DMS114 treated with DMSO at 0.1 percent for 48 hours (cell line): Measurements from ENCODE around the gene SCARF2.
"Not testable (repeated sequence)": the region's sequence is repeated elsewhere in the genome, so short reads cannot be mapped to it uniquely, and the experiment has no call there.

Source experiments
- DNase-seq: peaks from one replicate; lab custom pipeline; 2025; ENCODE audit not compliant: unreplicated experiment; lab: John Stamatoyannopoulos, UW

The SCARF2 gene

DNA sequence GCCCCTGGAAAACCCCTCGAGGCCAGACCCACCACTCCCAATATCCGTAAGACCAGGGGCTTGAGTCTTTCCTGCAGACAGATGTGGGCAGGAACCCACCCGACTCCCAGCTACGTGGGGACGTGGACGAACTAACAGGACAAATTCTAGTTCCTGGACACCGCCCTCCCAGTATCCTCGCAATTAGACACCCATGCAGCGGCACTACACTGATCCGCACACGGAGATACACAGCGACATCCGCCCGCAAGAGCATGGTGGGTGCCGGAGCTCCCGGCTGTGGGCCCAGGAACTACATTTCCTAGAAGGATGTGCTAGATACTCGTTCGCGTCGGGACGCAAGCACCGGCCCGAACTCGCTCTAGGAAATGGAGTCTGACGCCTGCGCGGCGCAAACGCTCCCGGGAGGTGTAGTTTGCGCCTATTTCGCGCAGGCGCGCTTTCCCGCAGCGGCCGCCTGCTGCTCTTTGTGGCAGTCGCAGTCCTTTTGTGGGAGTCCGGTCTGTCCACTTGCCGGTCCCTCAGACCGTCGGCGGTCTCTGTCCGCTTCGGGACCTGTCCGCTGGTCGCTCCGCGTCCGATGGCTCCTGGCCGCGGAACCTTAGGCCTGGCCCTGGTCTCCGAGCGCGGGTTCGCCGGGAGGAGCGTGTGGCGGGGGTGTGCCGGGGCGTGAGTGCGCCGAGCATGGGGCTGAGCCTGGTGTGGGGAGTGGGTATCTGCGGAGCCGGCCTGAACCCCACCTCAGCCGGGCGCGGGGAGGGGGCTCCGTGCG lies 43.7 kb downstream of the SCARF2 start, which contains the start of gene ZNF74:
TSS of gene ZNF74 (plus strand) at position 447 of the 772 bp plus-strand sequence. CDS start 478 bp downstream, outside the sequence.
- peak; percentile 89 for DNase-seq

DNA sequence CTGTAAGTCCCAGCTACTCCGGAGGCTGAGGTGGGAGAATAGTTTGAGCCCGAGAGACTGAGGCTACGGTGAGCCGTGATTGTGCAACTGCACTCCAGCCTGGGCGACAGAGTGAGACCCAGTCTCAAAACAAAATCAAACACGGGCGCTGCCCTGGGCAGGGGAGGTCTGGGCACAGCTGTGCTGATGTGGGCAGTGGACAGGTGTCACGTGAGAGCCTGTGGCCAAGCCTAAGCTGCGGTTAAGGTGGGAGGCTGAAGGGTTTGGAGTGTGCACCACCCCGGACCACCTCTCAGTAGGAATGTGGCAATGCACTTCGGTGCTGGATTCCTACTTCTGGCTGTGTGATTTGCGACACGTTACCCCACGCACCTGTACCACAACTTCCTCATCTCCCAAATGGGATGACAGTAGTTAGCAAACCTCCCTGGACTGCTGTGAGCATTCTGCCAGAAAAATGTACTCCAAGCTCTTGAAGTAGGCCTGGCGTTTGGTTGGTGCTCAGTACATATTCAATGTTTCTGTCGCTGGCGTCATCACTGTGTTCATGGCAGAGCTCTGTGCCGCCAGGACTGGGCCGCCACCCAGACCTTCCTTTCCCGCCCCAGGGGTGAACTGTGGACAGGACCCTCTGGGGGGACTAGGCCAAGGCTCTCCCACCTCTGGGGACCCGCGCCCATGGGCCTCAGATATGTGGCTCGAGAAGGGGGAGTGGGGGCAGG lies 44.5 kb downstream of the SCARF2 start:
- DNase-seq = no peak

DNA sequence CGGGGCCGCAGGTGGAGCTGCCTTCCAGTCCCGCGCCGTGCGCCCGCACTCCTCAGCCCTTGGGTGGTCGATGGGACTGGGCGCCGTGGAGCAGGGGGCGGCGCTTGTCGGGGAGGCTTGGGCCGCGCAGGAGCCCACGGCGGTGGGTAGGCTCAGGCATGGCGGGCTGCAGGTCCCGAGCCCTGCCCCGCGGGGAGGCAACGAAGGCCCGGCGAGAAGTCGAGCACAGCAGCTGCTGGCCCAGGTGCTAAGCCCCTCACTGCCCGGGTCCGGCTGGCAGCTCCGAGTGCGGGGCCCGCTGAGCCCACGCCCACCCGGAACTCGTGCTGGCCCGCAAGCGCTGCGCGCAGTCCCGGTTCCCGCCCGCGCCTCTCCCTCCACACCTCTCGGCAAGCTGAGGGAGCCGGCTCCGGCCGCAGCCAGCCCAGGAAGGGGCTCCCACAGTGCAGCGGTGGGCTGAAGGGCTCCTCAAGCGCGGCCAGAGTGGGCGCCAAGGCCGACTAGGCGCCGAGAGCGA lies 45.2 kb downstream of the SCARF2 start:
- DNase-seq = not testable (repeated sequence)

DNA sequence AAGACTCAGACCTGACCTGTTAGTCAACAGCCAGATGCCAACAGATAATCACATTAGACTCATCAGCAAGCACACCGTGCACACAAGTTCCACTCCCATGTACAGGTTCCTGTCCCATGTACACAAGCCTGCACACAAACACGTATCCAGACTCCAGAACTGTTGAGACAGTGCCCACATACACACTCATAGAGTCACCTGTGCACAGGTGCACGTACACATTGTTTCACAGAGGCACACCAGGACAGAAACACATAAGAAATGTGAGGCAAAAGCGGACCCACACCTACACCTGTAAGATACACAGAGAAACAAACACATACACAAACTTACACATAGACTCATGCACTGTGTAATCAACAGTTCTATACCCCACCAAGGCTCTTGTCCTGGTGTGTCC lies 46.4 kb downstream of the SCARF2 start:
- DNase-seq = no peak

DNA sequence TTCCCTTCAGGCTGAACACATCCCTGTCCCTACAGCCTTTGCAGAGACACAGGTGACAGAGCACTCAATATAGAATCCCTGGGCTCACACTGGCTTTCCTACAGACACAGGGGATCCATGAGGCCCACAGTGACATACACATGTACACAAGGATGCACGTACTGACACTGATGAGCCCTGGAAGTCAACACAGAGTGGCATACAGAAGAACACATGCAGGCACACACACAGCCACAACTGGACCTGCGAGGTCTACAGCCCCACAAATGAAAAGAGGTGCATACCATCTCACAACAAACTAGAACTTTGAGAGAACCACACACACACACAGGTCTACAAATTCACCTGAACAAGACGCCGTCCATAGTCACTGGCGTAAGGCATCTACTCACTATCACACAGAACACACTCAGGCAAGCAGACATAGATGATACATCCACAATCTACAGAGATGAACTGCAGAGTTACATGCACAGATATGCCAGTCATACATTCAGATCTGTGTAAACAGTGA lies 47.2 kb downstream of the SCARF2 start:
- no peak for DNase-seq

DNA sequence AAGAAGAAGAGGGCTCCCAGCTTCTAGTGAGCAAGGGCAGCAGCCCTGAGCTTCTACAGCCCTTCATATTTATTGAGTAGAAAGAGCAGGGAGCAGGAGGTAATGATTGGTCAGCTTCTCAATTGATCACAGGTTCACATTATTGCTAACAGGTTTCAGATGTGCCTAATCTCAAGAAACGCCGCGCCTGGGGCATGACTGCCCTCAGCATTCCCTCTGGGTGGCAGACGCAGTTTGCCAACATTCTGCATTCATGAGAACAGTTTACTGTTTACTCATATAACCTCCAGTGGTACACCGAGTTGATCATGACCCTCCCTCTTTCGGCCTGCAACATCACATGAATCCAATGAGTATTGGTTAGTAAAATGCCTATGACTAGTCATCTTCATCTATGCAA lies 48.3 kb downstream of the SCARF2 start:
- no peak for DNase-seq

DNA sequence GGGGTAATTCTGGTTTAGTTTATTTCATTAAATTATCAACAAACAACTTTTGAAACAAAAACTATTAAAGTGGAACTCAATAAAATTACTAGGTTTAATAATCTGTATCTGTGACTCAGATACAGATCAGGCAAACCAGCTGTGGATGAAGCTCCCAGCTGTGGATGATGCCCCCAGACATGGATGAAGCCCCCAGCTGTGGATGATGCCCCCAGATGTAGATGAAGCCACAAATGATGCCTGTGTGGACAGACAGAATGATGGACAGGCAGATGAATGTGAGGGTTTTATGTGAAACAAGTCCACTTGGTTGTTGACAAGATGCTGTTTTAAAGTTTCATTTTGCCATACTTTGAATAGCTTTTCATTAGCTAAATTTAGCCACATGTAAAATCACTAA lies 49.4 kb downstream of the SCARF2 start:
- no peak for DNase-seq

DNA sequence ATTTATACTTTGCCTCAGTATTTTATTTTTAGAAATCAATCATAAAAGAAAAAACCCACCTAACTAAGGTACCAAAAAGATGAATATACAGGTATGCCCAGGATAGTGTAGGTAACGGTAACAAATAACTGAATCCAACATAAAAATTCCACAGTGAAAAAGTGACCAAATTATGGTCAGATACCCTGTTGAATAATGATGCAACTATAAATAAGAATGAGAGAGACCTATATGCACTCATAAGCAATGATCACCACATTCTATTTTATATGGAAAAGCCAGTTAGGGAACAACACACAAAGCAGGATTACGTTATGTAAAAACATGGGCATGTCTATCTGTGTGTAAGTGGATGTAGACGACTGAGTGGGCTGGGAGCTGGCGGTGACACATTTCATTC lies 50.7 kb downstream of the SCARF2 start:
- no peak for DNase-seq

DNA sequence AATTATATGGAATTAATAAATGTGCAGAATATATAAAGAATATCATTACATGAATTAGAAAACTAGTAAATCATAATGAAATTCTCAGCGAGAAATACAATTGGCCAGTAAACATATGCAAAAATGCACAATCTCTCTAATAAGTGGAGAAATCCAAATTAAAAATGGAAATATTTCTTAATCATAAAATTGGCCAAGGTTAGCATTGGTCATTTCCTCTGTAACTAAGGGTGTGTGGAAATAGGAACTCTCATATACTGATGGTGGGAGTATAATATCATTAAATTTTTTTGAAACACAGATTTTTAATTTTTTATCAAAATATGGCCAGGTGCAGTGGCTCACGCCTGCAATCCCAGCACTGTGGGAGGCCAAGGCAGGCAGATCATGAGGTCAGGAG lies 51.3 kb downstream of the SCARF2 start:
- no peak for DNase-seq

DNA sequence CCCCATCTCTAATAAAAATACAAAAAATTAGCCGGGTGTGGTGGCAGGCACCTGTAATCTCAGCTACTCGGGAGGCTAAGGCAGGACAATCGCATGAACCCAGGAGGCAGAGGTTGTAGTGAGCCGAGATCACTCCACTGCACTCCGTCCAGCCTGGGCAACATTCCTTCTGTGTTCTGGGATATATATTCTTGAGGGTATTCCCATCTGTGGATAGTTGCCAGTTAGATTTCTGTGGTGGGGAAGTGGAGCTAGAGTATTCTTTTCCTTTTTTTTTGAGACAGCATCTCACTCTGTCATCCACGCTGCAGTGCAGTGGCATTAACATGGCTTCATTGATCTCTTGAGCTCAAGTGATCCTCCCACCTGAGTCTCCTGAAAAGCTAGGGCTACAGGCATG lies 52.8 kb downstream of the SCARF2 start:
- no peak for DNase-seq

DNA sequence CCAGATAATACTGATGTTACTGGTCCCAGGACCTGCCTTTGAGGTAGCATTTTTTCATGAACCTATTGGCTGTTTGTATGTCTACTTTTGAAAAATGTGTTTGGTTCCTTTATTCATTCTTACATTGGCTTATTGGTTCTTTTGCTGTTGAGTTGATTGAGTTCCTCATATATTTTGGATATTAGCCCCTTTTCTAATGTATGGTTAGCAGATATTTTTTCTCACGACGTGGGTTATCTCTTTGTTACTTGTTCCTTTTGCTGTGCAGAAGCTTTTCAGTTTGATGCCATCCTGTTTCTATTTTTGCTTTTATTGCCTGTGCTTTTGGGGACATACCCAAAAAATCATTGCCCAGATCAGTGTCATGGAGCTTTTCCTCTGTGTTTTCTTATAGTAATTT lies 53.5 kb downstream of the SCARF2 start:
- DNase-seq = no peak

DNA sequence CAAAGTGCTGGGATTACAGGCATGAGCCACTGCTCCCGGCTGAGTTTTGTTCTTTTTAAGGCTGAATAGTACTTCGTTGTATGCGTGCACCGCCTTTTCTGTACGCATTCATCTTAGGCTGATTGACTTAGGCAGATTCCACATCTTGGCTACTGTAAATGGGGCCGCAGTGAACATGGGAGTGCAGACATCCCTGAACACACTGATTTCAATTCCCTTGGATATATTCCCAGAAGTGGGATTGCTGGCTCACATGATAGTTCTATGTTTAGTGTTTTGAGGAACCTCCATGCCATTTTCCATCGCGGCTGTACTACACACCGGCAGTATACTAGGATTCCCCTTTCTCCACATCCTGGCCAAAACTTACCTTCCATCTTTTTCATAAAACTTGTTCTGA lies 54.1 kb downstream of the SCARF2 start:
- DNase-seq = no peak

DNA sequence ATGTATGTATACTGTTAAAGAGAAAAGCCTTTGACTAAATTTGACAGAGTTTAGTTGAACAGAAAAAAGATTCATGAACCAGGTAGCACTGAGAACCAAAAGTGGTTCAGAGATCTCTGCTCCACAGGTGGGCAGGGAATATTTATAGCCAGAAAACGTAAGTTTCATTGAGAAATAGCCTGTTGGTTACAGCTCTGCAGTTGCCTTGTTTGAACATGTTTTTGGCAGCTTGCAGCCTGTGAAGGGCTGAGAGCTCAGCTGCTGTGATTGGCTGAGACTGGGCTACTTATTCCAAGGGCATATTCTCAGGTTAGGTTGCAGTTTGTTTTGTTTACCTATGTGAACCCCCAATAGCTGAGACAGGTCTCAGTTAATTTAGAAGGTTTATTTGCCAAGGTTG lies 57.1 kb downstream of the SCARF2 start:
- DNase-seq = no peak

DNA sequence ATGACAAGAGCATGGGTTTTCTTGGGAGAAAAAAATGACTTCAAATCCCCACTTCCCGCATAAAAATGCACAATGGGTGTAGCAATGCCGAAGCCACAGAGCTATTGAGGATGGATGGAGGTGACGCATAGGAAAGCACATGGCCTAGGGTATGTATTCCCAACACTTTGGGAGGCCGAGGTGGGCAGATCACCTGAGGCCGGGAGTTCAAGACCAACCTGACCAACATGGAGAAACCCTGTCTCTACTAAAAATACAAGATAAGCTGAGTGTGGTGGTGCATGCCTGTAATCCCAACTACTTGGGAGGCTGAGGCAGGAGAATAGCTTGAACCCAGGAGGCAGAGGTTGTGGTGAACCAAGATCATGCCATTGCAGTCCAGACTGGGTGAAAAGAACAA lies 58.9 kb downstream of the SCARF2 start:
- DNase-seq = not testable (repeated sequence)

DNA sequence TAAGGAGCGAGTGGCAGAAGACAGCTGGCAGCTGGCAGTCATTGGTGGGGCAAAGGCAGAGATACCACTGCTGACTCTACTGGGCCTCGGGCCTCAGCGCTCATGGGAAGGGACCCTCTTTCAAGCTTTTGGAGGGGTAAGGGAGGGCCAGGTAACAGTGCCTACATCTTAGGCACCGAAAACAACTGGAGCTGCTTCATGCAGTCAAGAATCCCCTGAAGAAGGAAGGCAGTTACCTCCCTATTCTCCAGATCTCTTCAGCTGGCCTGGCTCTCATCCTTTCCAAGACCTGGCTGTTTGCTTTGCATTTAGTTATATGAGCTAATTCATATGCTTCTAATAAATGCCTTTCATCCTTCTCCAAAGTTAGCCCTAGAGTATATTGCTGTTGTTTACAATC lies 59.5 kb downstream of the SCARF2 start:
- DNase-seq = no peak

DNA sequence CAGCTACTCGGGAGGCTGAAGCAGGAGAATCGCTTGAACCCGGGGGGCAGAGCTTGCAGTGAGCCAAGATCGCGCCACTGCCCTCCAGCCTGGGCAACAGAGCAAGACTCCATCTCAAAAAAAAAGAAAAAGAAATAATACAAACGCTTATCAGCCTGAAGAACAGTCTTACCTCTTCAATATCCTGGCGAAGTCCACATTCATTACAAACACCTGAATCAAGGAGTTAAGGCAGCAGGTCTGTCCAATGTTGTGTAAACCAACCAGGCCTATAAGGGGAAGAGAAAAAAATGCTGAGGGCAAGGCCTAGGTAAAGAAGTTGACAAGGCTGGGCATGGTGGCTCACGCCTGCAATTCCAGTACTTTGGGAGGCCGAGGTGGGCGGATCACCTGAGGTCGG lies 60.6 kb downstream of the SCARF2 start:
- DNase-seq = not testable (repeated sequence)

DNA sequence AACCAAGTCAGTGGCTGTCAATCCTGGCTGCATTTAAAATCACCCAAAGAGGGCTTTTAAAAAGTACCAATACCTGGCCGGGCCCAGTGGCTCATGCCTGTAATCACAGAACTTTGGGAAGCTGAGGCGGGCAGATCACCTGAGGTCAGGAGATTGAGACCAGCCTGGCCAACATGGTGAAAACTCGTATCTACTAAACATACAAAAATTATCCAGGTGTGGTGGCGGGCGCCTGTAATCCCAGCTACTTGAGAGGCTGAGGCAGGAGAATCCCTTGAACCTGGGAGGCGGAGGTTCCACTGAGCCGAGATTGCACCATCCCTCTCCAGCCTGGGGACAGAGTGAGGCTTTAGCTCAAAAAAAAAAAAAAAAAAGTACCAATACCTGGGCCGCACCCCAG lies 61.3 kb downstream of the SCARF2 start:
- not testable (repeated sequence) for DNase-seq
